ENCODE measurements around the gene FGGY.

- TF ChIP-seq POLR2A (IDR thresholded peaks at IDR 0.05; ENCODE audit: low read length) = no peak
- TF ChIP-seq GATA1 (IDR thresholded peaks at IDR 0.05; ENCODE audit: low read depth, low read length) = no peak
These were observed 393.5 kb downstream of the FGGY start for GRCh38 chr1:59690171-59690930.
